Rectal smooth muscle tissue (tissue), 1 donor: ENCODE results near the gene PWWP2B.

Experiments used
- H3K27ac ChIP-seq: one replicate; pipeline ENCODE4 v1.7.0; 2013; ENCODE audit warnings: low read depth, low read length, inconsistent platforms
- H3K27me3 ChIP-seq: one replicate; pipeline ENCODE4 v1.7.0; 2013; ENCODE audit warnings: low read length; ENCODE audit not compliant: control insufficient read depth, insufficient read depth
- H3K36me3 ChIP-seq: one replicate; pipeline ENCODE4 v1.7.0; 2013; ENCODE audit warnings: low read length; ENCODE audit not compliant: control insufficient read depth, insufficient read depth
- H3K4me1 ChIP-seq: one replicate; pipeline ENCODE4 v1.7.0; 2013; ENCODE audit warnings: low read length; ENCODE audit not compliant: control insufficient read depth, insufficient read depth
- H3K4me3 ChIP-seq: one replicate; pipeline ENCODE4 v1.7.0; 2013; ENCODE audit warnings: low read length
- H3K9ac ChIP-seq: one replicate; pipeline ENCODE4 v1.7.0; 2013; ENCODE audit warnings: low read length

PWWP2B gene

DNA sequence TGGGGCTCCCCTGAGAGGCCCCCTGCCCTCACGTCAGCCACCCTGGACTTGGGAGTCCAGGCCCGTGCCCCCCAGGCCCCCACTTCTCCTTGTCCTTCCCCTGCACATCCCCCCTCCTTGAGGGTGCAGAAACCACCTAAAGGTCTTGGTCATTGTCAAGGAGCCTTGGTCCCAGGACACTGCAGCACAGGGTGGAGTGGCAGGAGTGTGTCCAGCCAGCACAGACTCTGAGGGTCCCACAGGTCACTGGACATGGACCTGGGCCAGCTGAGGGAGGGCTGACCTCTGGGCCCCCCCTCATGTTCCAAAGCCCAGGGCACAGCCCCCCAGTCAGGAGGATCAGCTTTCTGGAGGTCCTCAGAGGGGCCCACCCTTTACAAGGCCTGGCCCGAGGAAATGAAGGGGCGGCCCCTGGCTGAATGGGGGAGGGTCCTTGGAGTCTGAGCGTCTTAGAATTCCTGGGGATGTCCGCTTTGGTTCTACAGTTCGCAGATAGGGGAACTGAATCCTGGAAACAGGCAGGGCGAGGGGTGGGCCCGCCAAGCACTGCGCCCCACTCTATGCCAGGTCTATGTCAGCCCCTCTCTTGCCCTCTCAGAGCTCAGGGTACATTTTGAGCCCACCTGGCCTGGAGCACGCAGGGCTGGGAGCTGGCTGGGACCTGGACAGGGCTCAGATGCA lies 54.0 kb downstream of the PWWP2B start:
- Histone ChIP-seq H3K36me3 (no peaks in the 10 kb centered on the region), H3K4me1 (peaks cover 12% of the 10 kb centered on the region), H3K9ac (no peak overlapping the region), H3K27me3 (no peaks in the 10 kb centered on the region), H3K4me3 (no peak overlapping the region), H3K27ac (no peak overlapping the region)

DNA sequence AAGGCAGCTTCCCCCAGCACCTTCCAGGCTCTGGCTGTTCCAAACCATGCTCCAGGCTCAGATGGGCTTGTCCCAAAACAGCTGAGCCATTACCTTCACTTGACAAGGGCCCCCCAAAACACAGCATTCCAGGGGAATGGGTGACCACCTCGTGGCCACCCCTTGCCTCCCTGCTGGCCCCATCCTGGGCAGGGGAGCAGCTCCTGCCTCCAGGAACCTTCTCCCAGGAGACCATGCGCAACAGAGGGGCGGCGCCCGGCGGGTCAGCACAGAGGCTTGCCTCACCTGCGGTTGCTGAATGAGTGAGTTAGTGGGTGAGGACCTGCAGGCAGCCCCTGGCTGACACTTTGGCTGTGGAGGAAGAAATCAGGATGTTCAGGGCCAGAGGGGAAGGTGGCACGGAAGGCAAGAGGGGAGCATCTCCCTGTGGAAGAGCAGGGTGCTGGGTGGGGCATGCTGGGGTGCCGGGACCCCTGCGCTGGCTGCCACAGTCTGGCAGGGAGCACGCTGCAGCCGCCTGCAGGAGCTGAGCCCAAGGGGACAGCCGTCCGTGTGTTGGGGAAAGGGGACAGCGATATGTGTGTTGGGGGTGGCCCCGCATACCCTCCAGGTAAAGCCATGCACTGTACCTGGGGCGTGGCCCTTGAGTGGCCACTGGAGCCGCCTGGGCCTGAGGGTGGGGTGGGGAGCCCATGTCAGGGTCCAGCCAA lies 54.7 kb downstream of the PWWP2B start:
- Histone ChIP-seq H3K36me3 (no peaks in the 10 kb centered on the region), H3K4me1 (peaks cover 12% of the 10 kb centered on the region), H3K4me3 (no peak overlapping the region), H3K27ac (no peak overlapping the region), H3K27me3 (no peaks in the 10 kb centered on the region), H3K9ac (no peak overlapping the region)

DNA sequence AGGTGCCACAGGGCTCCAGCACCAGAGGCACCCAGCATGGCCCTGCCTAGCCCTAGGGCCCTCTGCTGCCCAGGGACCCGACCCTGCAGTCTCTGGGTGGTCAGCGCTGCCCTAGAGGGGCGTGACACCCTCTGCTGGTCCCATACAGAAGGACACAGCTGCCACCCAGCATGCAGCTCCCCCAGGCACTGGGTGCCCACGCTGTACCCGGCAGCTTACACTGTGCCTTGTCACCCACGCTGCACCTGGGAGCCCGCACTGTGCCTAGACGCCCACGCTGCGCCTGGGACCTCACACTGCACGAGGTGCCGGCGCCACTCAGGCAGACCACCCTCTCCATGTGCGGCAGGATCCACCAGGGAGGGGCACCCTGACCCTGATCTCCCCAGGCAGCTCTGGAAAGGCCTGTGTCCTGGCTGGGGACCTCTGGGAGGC lies 55.2 kb downstream of the PWWP2B start:
- H3K9ac ChIP-seq: no peak overlapping the region
- H3K27ac ChIP-seq: peak overlapping the region; percentile 37
- no peak overlapping the region for H3K4me3 ChIP-seq
- peaks cover 12% of the 10 kb centered on the region for H3K4me1 ChIP-seq
- no peaks in the 10 kb centered on the region for H3K36me3 ChIP-seq
- no peaks in the 10 kb centered on the region for H3K27me3 ChIP-seq

DNA sequence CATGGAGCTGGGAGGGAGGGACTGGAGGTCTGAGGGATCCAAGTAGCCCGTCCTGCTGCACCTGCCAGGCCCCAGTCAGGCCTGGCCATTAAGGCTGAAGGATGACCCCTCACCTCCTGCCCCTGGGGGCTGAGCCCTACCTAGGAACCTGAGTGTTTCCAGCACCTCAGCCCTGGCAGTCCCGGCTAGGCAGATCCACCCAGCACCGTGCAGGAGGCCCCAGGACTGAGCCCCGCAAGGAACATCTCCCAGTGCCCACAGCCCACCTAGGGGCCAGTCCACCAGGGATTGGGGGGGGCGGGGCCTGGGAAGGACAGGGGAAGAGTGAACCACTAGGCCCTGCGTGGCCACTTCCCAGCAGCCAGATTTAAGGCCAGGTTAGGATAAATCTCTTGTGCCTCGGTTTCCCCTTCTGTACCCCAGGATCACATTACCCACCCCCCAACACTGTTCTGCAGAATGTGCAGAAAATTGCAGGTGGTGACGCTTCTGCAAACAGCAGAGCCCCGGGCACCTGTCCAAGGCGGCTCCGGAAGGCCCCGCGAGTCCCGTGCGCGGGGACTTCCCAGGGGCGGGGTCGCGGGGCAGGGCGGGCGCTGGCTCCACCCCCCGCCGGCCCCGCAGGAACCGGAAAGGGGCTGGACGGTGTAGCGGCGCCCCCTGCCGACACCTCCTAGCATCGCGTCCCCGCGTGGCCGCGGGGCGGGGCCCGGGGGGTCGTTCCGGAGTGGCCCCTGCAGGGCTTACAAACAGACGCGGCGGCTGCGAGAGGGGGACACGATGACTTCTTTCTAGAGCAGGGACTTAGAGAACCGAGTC lies 55.9 kb downstream of the PWWP2B start:
- peak overlapping the region; percentile 37 for H3K27ac ChIP-seq
- H3K9ac ChIP-seq: peak overlapping the region; percentile 27
- peaks cover 6% of the 10 kb centered on the region for H3K4me1 ChIP-seq
- no peaks in the 10 kb centered on the region for H3K36me3 ChIP-seq
- H3K27me3 ChIP-seq: no peaks in the 10 kb centered on the region
- H3K4me3 ChIP-seq: peak overlapping the region; percentile 51

DNA sequence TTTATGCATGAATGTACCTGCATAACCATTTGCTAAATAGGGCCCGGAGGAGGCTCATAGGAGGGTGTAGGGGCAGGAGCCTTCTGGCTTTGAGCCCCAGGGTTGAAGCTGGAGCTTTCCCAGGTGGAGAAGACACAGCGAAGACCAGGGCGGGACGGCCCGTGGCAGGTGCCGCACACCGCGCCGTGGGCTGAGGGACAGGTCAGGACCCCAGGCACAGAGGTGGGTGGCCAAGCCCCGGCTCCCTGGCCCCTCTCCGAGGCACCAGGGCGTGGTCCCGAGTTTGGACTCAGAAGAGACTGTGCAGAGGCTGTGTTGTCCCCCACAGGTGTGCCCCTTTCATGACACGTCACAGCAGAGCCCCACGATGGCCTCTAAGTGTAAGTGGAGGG lies 56.5 kb downstream of the PWWP2B start:
- no peak overlapping the region for H3K9ac ChIP-seq
- H3K36me3 ChIP-seq: no peaks in the 10 kb centered on the region
- no peak overlapping the region for H3K27ac ChIP-seq
- peaks cover 3% of the 10 kb centered on the region for H3K4me1 ChIP-seq
- peak overlapping the region; percentile 49 for H3K4me3 ChIP-seq
- no peaks in the 10 kb centered on the region for H3K27me3 ChIP-seq

DNA sequence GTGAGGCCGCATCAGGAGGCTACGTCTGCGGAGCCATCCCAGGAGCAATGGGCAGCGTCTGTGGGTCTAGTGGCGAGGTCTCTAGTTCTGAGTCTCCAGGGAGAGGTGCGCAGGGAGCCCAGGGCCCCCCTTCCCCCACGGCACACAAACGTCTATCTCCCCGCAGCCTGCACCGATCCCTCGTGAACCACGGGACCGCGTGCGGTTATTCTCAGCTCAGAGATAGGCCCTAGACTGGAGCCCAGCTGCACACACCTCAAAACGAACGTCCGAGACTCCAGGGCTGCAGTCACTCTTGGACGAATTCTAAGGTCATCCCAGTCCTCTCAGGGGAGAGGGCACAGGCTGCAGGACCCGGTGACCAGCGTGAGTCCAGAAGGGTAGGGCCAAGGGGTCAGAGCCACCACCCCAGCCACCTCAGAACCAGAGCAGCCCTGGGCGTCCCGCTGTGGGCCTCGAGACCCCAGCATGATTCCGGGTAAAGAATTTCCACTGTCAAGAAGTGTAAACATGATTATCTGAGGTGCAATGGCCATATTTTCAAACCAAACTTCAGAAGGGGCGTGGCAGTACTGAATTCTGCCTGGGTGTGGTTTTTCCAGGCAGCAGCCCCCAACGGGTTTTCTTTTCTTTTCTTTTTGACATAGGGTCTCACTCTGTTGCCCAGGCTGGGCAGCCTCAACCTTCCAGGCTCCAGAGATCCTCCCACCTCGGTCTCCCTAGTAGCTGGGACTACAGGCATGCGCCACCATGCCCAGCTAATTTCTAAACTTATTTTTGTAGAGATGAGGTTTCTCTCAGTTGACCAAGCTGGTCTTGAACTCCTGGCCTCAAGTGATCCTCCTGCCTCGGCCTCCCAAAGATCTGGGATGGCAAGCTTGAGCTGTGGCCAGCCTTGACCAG lies 57.5 kb downstream of the PWWP2B start:
- no peaks in the 10 kb centered on the region for H3K27me3 ChIP-seq
- no peak overlapping the region for H3K9ac ChIP-seq
- H3K4me1 ChIP-seq: peaks cover 3% of the 10 kb centered on the region
- H3K27ac ChIP-seq: no peak overlapping the region
- H3K36me3 ChIP-seq: no peaks in the 10 kb centered on the region
- no peak overlapping the region for H3K4me3 ChIP-seq

DNA sequence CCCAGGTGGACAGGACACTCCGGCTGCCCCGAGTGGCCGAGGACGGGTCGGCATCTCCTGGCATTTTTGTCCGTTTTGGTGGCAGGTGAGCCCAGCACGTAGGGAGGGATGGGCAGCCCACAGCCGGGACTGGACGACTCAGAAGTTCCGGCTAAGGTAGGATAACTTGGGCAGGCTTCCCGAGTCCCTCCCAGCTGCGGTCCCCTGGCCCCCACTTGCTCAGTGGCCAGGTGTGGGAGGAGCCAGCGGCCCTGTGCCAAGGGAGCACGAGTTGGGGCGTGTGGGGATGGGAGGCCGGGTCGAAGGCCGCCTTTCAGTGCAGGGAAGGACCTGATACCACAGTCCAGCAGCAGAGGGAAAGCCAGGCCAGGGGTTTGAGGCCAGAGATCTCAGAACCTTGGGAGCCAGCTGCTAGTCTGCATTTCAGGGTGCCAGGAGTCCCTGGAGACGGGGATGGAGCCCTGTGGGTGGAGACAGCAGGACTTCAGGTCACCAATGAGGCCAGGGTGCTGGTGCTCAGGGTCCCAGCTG lies 58.5 kb downstream of the PWWP2B start:
- H3K27me3 ChIP-seq: no peaks in the 10 kb centered on the region
- no peak overlapping the region for H3K4me3 ChIP-seq
- no peak overlapping the region for H3K27ac ChIP-seq
- no peak overlapping the region for H3K9ac ChIP-seq
- H3K36me3 ChIP-seq: no peaks in the 10 kb centered on the region
- H3K4me1 ChIP-seq: peaks cover 3% of the 10 kb centered on the region

DNA sequence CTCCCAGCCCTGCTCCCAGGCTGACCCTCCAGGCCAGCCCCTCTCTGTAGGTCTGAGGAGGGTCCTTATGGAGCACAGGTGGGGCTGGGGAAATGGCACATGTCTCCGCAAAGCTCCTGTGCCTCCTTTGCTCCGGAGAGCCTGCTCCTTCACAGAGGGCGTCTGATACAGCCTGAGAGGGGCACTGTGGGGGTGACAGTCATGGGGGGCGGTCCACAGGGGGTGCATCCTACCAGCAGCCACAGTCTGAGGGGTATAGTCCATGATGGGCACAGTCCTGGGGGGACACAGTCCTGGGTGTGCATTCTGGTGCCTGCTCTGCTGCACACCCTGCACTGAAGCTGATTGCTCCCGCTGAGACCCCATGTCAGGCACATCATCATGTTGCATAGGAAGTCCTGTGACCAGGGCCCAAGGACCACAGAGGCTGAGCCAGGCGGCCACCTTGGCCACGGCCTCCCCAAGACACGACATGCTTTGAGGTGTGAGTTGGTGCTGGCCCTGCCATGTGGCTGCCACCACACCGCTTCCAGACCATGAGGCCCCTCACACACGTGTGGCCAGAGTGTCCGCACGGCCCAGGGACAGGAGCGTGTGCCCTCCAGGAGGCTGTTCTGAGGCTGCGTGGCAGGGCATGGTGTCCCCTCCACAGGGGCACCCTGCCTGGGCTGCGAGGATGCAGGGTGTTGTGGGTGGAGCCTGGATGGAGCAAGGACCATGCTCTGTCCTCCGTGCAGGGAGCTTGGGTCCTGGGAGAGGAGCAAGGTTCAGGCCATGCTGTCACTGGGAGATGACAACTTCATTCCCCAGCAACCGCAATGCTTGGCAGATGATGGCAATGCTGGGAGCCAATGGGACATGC lies 59.2 kb downstream of the PWWP2B start:
- Histone ChIP-seq H3K4me3 (no peak overlapping the region), H3K27me3 (no peaks in the 10 kb centered on the region), H3K4me1 (peaks cover 3% of the 10 kb centered on the region), H3K36me3 (no peaks in the 10 kb centered on the region), H3K27ac (no peak overlapping the region), H3K9ac (no peak overlapping the region)

DNA sequence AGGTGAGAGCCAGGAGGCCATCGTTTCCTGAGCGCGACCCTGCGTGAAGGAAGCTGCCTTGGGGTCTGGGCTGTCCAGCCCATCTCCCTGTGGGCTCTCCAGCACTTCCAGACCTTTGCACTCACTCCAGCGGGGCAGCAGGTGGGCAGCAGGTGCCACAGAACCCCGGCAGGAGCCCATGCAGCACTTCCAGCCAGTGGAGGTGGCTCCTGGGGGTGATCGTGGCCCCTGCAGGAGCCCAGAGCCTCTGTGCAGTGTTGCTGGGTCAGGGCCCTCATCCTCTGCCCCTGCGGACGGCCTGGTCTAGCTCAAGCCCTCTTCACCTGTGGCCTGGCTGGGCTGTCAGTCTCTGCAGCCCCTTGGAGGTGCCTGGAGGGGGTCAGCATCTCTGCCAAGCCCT lies 59.9 kb downstream of the PWWP2B start:
- H3K4me3 ChIP-seq: no peak overlapping the region
- peaks cover 3% of the 10 kb centered on the region for H3K4me1 ChIP-seq
- no peaks in the 10 kb centered on the region for H3K36me3 ChIP-seq
- no peaks in the 10 kb centered on the region for H3K27me3 ChIP-seq
- no peak overlapping the region for H3K27ac ChIP-seq
- H3K9ac ChIP-seq: no peak overlapping the region

DNA sequence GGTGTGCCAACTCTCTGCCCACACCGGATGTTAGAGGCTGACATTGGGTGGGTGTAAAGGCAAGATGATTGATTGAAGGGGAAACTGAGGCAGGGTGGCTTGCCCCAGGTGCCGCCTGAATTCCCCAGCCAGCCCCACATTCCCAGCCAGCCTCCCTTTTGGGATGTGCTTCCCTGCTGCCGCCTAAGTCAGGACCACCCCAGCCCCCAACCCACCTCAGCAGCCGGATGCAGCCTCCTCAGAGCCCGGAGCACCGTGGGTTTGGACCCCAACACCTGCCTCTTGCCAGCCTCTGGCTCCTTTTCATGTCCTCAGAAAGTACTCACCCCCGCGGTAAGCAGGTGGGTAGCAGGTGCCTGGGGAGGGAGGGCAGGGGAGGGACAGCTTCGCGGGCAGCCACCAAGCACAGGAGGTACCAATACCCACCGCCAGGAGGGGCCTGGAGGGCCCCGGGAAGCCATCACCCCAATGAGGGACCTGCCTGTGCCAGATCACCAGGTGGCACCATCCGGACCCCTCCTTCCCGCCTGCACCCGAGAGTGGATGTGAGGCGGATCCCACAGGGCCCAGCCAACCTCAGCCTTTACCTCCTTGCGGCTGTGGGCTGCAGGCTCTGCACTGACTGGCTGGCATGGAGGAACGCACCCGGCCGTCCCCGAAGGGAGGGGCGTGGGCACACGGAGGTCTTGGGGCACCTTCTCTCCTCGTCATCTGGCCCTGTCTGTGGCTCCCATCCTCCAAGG lies 60.5 kb downstream of the PWWP2B start:
- Histone ChIP-seq H3K27me3 (no peaks in the 10 kb centered on the region), H3K36me3 (no peaks in the 10 kb centered on the region), H3K4me3 (no peak overlapping the region), H3K27ac (no peak overlapping the region), H3K4me1 (peaks cover 3% of the 10 kb centered on the region), H3K9ac (no peak overlapping the region)
